OCI-LY1 (cell line): ENCODE measurements around the gene SYNGR2.

ENCODE experiments used
- CTCF ChIP-seq: fragments of 200-600 bp; sonication (generic), shearing (Covaris generic); IDR thresholded peaks from 2 replicates; pipeline ENCODE4 v1.5.1; 2017; ENCODE audit warnings: mild to moderate bottlenecking, antibody characterized with exemption, low read length, moderate library complexity, mixed read lengths
- EZH2 ChIP-seq: fragments of 200-600 bp; sonication (generic), shearing (Covaris generic); IDR thresholded peaks from 2 replicates; pipeline ENCODE4 v1.8.0; 2017; ENCODE audit warnings: borderline replicate concordance, mixed run types, mild to moderate bottlenecking, antibody characterized with exemption, low read length, moderate library complexity, mixed read lengths

DNA sequence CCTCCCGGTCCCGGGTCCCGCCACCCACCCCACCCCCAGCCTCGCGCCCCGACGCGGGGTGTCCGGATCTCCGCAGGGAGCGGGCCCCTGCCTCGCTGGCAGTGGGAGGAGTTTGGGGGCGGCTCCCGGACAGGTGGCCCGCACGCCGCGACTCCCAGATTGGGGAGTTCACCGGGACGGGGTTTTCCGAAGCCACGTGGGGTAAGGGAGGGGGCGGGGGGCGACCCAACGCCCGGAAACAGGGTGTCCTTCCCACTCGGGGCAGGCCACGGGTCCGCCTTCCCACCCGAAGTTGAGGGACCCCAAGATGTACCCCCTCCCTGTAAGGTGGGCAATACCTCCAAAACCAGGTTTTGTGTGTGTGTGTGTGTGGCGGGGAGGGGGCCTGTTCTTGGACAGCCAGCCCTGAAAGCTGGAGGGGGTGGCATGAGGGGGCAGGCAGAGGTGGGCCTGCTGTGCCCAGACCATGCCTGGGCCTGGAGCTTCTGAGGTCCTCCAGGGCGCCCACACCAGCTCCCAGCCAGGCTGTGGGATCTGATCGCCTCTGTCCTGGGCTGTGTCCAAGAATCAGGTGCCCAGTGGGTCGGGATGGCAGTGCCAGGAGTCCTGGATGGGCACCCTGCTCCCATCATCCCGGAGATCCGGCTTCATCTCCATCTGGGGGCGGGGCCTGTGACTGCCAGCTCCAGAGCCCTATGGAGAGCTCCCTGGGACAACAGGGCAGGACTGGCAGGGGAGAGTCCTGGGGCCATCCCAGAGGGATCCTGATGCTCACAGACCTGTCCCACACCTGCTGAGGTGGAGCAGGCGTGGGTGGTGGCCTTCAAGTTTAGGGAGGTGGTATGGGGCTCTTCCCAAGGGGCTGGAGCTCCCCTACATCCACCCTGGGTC, 767 bp downstream of the SYNGR2 start:
- TF ChIP-seq CTCF (no peak), EZH2 (no peak)
